H1 (cell line): Measurements from ENCODE around the gene FAM204A. TPM values are rescaled to one million over a fixed set of nuclear protein-coding genes. Genes with fewer than 3 reads are reported as not detected.

ENCODE experiments used
- CHD7 ChIP-seq: fragments of 300-600 bp; sonication (generic); IDR thresholded peaks from 2 replicates; pipeline ENCODE4 v1.7.1; 2012; ENCODE audit warnings: low read length, moderate library complexity, mild to moderate bottlenecking, inconsistent platforms; ENCODE audit not compliant: insufficient replicate concordance
- CREB1 ChIP-seq: IDR thresholded peaks from 2 replicates; pipeline ENCODE4 v1.6.1; 2012; ENCODE audit warnings: inconsistent platforms
- E2F6 ChIP-seq: IDR thresholded peaks from 2 replicates; pipeline ENCODE4 v1.6.1; 2012; ENCODE audit warnings: inconsistent platforms
- HDAC2 ChIP-seq, 2 experiments: fragments of 300-600 bp in 1 of 2; sonication (generic) in 1 of 2; IDR thresholded peaks; 2 replicates each; pipeline ENCODE4 v1.6.1; 2011 to 2012; ENCODE audit warnings: low read depth in 2 of 2, low read length in 2 of 2, mild to moderate bottlenecking in 2 of 2, moderate library complexity in 2 of 2, borderline replicate concordance in 1 of 2, inconsistent platforms in 1 of 2
- JUN ChIP-seq: IDR thresholded peaks from 2 replicates; pipeline ENCODE4 v1.6.1; 2011; ENCODE audit warnings: low read depth, mild to moderate bottlenecking, improper control_type of control experiment, low read length
- POLR2A ChIP-seq, 2 experiments: IDR thresholded peaks; 1 replicate in 1 of 2; 2 replicates in 1 of 2; pipeline ENCODE4 v1.6.1; 2011; ENCODE audit warnings: low read depth in 2 of 2, low read length in 2 of 2, mild to moderate bottlenecking in 2 of 2; ENCODE audit errors: control extremely low read depth in 1 of 2
- POU5F1 ChIP-seq: IDR thresholded peaks from 2 replicates; pipeline ENCODE4 v1.6.1; 2011; ENCODE audit warnings: low read depth, mild to moderate bottlenecking, low read length, moderate library complexity
- SP2 ChIP-seq: IDR thresholded peaks from 2 replicates; pipeline ENCODE4 v1.6.1; 2012; ENCODE audit warnings: mild to moderate bottlenecking, low read length, inconsistent platforms
- YY1 ChIP-seq: IDR thresholded peaks from 2 replicates; pipeline ENCODE4 v1.6.1; 2011; ENCODE audit warnings: low read depth, mild to moderate bottlenecking, low read length
- polyA plus RNA-seq, 7 experiments: library from polyadenylated mRNA; depleted of rRNA in 3 of 7; stranded (reverse) in 5 of 7; unstranded in 2 of 7; fragments of >200 nt in 5 of 7; fragments of 200-250 nt in 2 of 7; gene quantifications; 1 replicate in 5 of 7; 2 replicates in 1 of 7; 4 replicates in 1 of 7; pipeline versions ENCODE4 v1.2.1 to v1.2.3, GENCODE V29; 2011 to 2013; ENCODE audit warnings: missing spikeins in 2 of 7, mixed read lengths in 2 of 7
- total RNA-seq: library from RNA; stranded (reverse); fragmentation: NEBNext Ultra II Directional; extraction: Animal tissue kit (Norgen Biotek cat#: 25700); gene quantifications from 2 replicates; pipeline ENCODE4 v1.2.1, GENCODE V29; 2021

The FAM204A gene
- total and polyA plus RNA-seq, 2 of the 8 experiments (the other 6 are each of a cell fraction or from before 2014, with no cell fraction given) = 4.9 to 37.4 TPM

GRCh38 chr10:118301211-118301610, 40.9 kb downstream of the FAM204A start (continued):
- TF ChIP-seq CHD7 (no peak), JUN (no peak), HDAC2 (IDR thresholded peaks at IDR 0.05; ENCODE audit: borderline replicate concordance in 1 of 2, low read depth in 2 of 2, low read length in 2 of 2) (no peak), E2F6 (no peak), POU5F1 (no peak), SP2 (no peak), CREB1 (no peak), YY1 (no peak), POLR2A (IDR thresholded peaks at IDR 0.05; ENCODE audit: control extremely low read depth in 1 of 2, low read depth in 2 of 2, low read length in 2 of 2) (no peak)
